Measurements from ENCODE around the gene KXD1.
"Not testable (repeated sequence)": the region's sequence is repeated elsewhere in the genome, so short reads cannot be mapped to it uniquely, and the experiment has no call there.

Gene KXD1

GRCh38 chr19:18600692-18601397 lies 43.2 kb downstream of the KXD1 start:
- not testable (repeated sequence) for DNase-seq

- DNase-seq, result no peak
Measured at GRCh38 chr19:18601875-18602274, 44.2 kb downstream of the KXD1 start.

DNA sequence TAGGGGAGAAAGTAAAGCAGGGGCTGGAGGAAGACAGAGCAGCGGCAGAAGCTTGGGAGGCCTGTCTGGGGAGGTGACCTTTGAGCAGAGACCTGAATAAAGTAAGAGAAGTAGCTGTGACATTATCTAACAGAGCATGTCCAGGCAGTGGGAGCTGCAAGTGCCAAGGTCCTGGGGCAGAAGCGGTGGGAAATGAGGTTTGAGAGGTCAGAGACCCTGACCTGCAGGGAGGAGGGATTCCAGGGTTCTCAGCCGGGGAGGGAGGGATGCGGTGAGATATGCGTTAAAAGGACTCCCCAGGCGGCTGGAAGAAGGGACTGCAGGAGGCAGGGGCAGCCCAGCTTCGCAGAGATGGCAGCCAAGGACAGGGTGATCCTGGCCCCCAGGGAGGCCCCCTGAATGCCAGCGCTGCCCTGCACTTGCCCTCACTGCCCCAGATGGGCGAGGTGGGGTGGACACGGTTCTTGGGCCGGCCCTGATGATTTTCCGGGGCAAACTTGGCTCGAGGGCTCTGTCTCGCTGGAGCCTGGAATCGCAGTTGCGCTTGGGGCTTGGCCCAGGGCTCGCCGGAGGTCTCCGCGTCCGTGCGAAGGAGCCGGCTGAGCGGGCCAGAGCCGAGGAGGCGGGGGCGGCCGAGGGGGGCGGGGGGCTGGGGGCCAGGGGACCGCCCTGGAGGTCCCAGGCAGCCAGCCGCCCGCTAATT lies 45.7 kb downstream of the KXD1 start:
- no peak for DNase-seq

DNA sequence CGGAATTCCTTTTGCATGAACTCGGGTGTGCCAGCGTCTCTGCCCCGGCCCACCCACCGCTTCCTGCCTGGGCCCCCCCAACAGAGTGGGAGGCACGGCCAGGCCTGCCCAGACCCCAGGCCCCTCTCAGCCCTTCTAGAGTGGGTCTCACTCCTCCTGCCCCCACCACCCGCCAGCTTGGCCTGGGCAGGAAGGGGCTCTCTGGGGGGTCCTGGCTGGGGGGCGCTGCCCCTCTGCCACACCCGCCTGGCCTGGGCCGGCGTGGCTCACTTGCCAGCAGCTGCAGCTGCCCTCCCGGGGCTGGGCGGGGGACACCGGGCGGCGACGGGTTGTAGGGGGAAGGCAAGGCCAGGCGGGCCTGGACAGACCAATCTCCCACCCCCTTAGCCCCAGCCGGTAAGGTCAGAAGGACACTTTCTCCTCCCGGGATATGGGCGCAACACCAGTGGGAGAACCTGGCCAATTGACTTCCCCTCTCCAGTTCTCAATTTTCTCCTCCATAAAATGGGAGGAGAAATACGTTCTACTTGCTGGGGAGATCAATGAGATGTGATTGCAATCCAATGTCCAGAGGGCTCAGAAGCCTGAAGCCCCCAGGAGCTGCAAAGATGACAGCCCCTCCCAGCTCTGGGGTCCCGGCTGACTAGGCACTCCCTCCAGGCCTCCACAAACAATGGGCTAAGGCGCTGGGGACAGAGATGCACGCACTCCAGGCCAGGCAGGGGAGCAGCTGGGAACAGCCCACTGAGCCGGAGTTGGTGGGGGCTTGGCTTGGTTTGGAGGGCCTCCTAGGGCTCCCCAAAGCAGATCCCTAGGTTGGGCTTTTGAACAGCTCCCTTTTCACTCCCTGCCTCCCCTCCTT lies 46.5 kb downstream of the KXD1 start:
- DNase-seq, result no peak

GRCh38 chr19:18604820-18605159 lies 47.1 kb downstream of the KXD1 start:
- no peak for DNase-seq

- DNase-seq, result no peak
Measured at GRCh38 chr19:18605196-18605545, 47.5 kb downstream of the KXD1 start.

- DNase-seq, result no peak
Measured at GRCh38 chr19:18605546-18606280, 48.0 kb downstream of the KXD1 start.

DNA sequence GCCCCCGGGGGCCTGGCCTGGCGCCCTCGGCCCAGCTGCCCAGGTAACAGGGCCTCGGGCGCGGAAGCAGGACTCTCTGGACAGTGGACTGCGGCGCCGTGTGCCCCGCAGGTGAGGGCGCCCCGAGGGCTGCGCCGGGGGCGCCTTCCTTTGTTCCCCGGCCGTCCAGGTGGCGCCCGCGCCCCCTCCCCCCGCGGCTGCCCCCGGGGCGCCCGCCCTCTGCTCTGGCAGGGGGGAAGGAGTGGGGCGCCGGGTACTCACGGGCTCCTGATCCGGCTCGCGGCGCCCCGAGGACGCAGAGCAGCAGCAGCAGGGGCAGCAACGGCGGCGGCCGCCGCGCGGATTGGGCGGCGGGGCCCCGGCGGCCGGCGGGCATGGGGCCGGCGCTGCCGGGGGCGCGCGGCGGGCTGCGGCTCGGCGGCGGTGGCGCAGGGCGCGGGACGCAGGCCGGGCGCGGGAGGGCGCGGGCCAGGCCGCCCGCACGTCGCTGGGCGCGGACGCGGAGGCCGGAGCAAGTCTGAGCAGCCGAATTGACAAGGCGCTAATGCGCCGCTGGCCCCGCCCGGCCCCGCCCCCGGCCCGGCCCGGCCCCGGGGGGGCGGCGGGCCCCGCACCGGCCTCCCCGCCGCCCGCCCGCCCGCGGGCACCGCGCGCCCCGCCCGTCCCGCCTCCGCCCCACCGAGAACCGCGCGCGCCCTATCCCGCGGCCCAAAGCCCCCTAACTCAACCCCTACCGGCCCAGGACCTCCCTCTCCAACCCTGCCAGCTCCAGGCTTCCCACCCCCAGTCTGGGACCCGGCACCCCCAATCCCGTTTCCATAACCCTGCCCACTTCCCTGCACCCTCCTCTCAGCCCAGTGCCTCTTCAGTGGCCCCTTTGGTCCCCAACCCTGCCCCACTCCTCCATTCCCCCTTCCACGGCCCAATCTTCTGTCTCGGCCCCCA lies 48.9 kb downstream of the KXD1 start, which contains the start of gene CRLF1:
Gene CRLF1, minus strand, starts transcription at position 519 of the 945 bp plus-strand sequence. Its CDS starts 143 bp downstream, at position 376.
- no peak for DNase-seq

- no peak for DNase-seq
Measured at GRCh38 chr19:18607226-18608101, 49.8 kb downstream of the KXD1 start.

DNA sequence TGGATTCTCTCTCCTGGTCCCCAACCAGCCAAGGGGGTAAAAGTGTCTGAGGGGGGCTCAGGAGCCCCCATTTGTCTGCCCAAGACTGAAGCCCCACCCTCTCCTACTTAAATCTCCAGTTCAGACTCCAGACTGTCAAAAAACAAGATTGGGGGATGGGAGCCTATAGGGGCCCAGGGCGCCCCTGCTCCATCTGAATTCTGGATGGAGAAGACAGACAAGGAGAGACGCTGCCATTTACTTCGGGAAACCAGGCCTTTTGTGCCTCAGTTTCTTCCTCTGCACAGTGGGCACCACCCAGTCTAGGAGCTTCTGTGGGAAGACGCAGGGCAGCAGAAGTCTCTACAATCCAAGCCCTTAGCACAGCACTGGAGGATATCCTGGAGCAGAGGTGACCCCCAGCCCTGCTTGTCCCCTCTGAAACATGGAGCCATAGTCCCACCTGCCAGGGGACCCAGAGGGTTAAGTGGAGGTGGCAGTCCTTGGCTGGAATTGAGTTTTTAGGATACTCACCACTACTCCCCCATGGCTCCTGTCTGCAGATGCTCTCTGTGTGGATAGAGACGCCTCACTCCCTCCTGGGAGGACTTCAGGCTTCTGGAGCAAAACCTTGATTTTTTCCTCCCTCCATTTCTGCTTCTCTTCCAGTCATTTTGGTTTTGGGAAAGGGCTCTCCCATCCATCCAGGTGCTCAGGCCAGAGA lies 50.6 kb downstream of the KXD1 start:
- DNase-seq, result no peak

DNA sequence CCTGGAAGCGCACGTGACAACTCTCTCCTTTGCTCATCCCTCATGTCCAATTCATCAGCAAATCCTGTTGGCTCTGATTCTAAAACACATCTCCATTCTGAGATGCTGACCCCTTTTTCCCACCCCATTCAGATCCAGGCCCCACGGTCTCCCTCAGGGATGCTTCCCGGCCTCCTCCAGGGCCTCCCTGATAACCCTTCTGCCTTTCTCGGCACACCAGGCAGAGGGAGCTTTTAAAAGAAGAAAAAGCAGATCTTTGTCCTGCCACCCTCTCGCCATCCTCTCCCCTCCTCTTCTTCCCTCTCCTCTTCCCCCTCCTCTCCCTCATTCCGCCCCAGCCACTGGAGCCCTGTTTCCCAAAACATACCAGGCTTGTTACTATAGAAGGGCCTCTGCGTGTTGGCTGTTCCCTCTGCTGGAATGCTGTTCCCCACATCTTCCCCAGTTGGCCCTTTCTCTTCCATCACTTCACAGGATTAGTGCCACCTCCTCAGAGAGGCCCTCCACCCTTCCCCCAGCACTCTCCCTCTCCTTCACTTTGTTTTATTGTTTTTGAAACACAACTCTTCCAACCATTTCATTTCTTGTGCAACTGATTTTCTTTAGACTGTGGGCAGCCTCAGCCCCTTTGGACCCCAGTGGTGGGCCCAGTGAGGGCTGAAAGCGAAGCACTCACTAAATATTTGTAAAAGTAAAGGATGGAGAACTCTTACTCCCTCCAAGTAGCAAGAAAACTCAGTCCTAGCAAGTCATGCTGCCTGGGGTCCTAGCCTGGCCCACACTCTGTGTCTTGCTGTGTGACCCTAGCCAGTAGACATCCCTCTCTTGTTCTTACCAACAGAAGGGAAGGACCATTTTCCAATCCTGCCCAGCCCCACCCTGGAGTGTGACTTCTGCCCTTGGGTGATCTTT lies 51.4 kb downstream of the KXD1 start:
- DNase-seq, result no peak

DNA sequence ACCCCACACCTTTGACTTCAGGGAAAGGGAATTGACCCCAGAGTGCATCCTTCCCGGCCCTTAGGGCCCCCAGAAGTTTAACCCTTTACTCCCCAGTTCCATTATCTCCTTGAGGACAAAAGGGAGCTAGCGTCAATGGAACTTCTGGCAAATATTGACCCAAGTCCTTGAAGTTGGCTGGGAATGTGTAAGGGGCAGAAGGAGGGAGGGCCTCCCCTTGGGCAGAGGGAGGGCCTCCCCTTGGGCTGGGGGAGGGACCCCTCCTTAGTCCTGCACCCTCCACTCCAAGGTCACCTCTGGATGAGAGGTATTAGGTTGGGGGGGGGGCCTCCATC lies 52.0 kb downstream of the KXD1 start:
- DNase-seq, result no peak

- no peak for DNase-seq
Measured at GRCh38 chr19:18610245-18610555, 52.5 kb downstream of the KXD1 start.

GRCh38 chr19:18610556-18611326 lies 53.1 kb downstream of the KXD1 start:
- DNase-seq, result no peak

- no peak for DNase-seq
Measured at GRCh38 chr19:18611327-18612050, 53.8 kb downstream of the KXD1 start.

DNA sequence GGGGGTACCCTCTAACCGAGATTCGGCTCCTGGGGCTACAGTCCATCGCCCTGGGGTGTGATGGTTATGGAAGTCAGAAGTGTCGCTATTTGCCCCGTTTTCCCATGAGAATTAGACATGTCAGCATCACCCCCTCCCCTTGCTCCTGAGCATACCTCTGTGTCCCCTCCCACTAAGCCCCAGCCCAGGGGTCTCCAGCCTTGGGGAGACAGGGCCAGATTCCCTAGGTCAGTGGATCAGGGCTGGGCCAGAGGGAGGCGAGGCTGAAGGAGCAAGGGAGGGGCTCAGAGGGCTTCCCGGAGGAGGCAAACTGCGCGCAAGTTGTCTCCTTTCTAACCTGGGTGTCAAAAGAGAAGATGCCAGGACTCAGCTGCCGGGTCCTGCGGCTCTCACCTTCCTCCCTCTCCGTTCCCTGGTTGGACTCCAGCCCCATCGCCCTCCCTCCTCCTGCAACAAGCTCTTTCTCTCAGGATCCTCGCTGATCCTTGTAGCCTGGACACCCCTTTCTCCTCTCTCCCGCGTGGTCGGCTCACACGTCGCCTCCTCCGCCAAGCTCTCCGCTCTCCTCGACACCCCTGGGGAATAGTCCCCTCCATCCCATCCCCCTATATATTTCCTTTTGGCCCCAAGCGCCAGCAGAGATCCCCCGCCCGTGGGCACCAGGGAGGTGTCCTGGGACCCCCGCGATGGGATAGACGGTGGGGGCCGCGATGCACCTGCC lies 54.5 kb downstream of the KXD1 start:
- no peak for DNase-seq
